Fibroblast of villous mesenchyme (primary cell): ENCODE data around the gene TUBG2. TPM values are rescaled to one million over a fixed set of nuclear protein-coding genes. Genes with fewer than 3 reads are reported as not detected.
A peak's percentile ranks its signal among the peaks of the same experiment; 100 is the strongest.

ENCODE experiments used
- DNase-seq: peaks from one replicate; pipeline ENCODE4 v3.0.0-alpha.2; 2010; ENCODE audit warnings: low read depth
- H3K4me3 ChIP-seq: 2 replicates; pipeline ENCODE4 v1.5.1; 2011; ENCODE audit warnings: low read depth, mild to moderate bottlenecking, low read length
- total RNA-seq: library from RNA; depleted of rRNA; stranded (reverse); fragments of >200 nt; gene quantifications from 2 replicates; pipeline ENCODE4 v1.2.3, GENCODE V29; 2012
- TF ChIP-seq, protein P1 (sequence below): IDR thresholded peaks from 2 replicates; pipeline ENCODE4 v1.5.1; 2012; ENCODE audit warnings: low read depth, mild to moderate bottlenecking, low read length; ENCODE audit not compliant: insufficient read depth

TUBG2 gene
- total RNA-seq, 1 donor, result 11.7 TPM

DNA sequence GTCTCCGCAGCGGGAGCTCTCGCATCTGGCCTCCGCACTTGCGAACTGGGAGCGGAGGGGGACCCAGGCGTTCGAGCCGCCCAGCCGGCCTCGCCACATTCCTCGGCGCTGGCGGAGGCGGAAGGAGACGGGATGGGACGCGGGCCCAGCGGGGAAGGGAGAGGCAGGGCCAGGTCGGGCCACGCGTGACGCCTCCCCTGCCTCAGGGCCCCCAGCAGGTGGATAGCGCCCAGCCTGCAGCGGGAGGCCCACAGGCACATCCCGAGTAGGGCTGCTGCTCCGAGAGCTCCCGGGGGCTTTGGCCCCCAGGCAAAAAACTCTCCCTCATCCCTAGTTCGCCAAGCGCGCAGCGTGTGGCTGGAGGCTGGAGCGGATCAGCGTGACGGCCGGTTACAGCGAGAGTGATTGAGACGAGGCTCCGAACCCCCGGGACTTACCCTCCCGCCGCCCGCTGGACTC is 16.9 kb downstream of the TUBG2 start:
- H3K4me3 ChIP-seq, result peak overlapping the region; percentile 94
- TF ChIP-seq, protein P1, sequence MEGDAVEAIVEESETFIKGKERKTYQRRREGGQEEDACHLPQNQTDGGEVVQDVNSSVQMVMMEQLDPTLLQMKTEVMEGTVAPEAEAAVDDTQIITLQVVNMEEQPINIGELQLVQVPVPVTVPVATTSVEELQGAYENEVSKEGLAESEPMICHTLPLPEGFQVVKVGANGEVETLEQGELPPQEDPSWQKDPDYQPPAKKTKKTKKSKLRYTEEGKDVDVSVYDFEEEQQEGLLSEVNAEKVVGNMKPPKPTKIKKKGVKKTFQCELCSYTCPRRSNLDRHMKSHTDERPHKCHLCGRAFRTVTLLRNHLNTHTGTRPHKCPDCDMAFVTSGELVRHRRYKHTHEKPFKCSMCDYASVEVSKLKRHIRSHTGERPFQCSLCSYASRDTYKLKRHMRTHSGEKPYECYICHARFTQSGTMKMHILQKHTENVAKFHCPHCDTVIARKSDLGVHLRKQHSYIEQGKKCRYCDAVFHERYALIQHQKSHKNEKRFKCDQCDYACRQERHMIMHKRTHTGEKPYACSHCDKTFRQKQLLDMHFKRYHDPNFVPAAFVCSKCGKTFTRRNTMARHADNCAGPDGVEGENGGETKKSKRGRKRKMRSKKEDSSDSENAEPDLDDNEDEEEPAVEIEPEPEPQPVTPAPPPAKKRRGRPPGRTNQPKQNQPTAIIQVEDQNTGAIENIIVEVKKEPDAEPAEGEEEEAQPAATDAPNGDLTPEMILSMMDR, result no peak
- DNase-seq, result peak; percentile 52

DNA sequence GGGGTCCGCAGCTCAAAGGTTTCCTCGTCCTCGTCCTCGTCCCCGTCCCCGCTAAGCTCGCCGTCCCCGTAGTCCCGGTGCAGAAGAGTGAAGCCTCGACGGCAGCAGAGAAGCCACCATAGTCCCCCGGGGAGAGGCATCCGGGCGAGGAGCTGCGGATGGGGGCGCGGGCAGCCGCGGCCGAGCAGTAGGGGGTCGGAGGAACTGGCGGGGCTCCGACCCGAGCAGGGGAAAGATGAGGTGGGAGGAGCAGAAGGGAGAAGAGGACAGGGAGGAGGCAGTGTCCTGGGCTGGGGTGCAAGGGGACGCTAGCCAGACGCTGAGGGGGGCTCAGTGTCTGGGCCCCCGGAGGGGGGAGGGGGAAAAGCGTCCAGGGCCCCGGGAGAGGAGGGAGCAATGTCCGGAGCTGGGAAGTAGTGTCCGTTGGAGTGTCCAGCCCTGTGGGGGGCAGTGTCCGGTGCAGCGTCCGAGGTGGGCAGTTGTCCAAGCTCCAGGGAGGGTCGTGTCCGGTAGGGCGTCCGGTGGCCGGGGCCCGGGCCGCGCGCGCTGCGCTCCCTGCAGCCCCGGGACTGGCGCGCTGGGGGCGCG is 17.4 kb downstream of the TUBG2 start, which contains the start of gene PLEKHH3:
TSS of gene PLEKHH3 (minus strand) at position 571 of the 588 bp plus-strand sequence. CDS start at position 140, 431 bp downstream.
- DNase-seq, result no peak
- TF ChIP-seq, protein P1, result peak; percentile 19
- peak within 1 kb of the TSS; percentile 94 for H3K4me3 ChIP-seq

DNA sequence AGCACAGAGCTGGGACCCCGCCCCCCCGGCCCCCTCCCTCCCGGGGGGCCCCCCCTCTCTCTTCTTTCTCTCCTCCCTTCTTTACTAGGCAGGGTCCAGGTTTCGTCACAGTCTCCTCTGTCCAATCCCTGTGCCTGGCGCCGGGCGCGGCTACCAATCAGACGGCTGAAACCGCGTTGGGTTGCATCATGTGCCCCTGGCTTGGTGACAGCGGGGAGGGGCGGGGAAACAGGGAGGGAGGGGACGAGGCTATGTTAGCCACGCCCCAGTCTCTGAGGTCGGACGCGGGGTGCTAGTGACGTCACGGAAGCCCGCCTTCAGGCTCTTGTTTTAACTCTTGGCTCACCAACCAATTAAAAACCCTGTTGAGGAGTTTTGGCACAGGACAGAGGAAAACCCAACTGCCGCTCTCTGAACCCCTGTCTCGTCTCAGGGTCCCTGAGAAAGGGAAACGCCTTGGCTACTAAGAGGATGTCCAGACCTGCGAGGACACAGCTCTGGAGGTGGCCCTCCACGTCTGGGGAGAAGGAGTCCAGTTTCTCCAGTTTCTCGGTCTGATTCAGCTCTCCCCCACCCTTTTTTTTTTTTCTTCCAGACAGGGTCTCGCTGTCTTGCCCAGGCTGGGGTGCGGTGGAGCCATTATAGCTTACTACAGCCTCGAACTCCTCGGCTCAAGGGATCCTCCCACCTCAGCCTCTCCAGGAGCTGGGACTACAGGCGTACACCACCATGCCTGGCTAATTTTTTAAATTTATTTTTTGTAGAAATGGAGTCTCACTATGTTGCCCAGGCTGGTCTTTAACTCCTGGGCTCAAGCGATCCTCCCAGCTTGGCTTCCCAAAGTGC is 18.2 kb downstream of the TUBG2 start:
- peak; percentile 100 for DNase-seq
- peak overlapping the region; percentile 94 for H3K4me3 ChIP-seq
- TF ChIP-seq, protein P1, result no peak

DNA sequence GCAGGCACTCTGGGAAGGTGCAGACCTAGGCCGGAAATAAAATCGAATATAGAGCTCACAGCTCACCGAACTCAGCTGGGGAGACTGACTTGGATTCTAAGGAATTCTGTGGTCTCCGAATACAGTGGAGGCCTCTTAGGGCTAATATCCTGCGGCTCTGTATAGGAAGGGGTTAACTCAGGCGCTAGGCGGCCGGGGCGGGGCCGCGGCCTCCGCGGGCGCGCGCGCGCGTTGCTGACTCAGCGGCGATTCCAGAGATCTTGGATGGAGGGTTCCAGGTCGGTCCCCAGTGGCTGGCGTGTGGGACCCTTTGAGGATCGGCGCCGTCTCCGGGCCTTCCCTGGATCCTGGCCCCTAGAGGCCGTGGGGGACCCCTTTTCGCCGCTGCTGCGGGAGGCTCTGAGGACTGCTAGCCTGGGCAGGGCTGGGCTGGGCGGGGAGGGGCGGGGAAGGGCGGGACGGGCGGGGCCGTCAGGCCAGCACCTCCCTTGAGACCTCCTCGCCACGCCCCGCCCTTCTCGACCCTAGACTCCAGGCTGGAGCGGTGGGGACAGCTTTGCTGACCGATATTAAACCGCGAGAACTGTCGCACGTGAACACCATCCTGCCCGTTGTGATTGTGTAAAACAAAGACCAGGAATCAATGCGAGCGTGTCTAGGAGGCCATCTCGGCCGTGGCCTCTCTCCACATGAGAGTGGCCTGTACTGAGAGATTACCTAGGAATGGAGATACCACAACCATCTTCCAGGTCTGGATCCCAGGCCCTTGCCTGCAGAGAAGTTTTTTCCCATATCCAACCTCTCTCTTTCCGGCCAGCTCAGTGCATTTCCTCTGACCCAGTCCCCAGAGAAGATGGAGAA is 19.1 kb downstream of the TUBG2 start:
- H3K4me3 ChIP-seq, result peak overlapping the region; percentile 72
- peak; percentile 90 for DNase-seq
- TF ChIP-seq, protein P1, result no peak

DNA sequence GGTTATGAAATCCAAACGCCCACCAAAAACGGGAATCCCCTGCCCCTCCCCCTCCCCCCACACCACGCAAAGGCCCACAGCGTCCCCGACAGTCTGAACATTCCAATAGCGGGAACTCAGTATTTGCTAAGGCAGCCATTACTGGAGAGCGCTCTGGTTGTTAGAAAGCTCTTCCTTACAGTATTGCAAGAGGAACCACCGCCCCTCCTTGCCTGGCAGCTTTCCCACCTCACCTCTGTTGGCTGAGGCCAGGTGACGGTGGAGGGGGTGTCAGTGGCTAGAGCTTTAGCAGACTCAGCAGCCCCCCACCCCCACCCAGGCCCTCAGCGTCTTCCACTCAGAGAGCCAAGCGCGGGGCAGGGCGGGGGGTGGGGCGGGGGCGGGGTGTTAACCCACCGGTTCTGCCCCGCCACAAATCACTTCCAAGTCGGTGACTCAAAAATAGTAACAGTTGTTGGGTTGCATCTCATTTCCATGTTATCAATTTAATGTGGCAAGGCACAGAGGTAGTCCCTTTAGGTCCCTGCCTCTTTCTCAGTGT is 19.9 kb downstream of the TUBG2 start:
- H3K4me3 ChIP-seq, result peak overlapping the region; percentile 72

More for the DNA sequence above, 19.9 kb downstream of the TUBG2 start:
- peak; percentile 52 for DNase-seq
- TF ChIP-seq, protein P1, result no peak
